ENCODE measurements around the gene ITK. TPM values are rescaled to one million over a fixed set of nuclear protein-coding genes. Genes with fewer than 3 reads are reported as not detected.

The ITK gene
- total RNA-seq, 1 experiment from 2014 or later: not detected

DNA sequence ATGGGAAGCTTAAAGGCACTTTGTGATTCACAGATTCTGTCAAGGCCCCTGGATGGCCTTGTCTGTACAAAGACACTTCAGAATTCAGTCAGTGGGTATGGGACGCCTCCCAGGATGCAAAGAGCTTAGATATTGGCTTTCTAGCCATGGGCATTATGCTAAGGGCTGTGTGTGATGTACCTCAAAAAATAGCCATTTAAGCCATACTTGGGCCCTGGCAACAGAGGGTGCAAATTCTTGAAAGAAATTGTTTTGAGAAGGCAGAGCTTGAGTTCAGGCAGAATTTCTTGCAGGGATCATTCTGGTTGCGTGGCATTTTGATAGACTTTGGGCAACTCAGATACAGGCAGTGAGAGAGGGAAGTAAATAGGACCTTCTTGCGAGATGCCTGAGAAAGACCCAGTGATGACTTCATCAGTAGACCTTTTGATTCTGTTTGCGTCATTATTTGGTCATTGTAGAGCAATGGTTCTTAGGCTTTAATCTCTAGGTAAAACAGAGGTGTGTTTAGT is 89.2 kb downstream of the ITK start:
- H3K27ac Mint-ChIP-seq (ENCODE audit: unreplicated experiment): no peak overlapping the region
- H3K36me3 Mint-ChIP-seq (ENCODE audit: insufficient read depth, unreplicated experiment): no peaks in the 10 kb centered on the region
- H3K27me3 ChIP-seq (replicated peaks; ENCODE audit: control insufficient read depth, insufficient read depth, low read length): no peaks in the 10 kb centered on the region; the same call in 1 of the 2 replicates
- H3K4me3 ChIP-seq (ENCODE audit: low read depth, low read length): no peak overlapping the region
- no peak overlapping the region for H3K4me3 Mint-ChIP-seq (ENCODE audit: unreplicated experiment)
- no peak for DNase-seq
- no peak for TF ChIP-seq CTCF (IDR thresholded peaks at IDR 0.05; ENCODE audit: insufficient read depth in 1 of 2, low read depth in 1 of 2, low read length in 1 of 2, severe bottlenecking in 1 of 2, unreplicated experiment in 1 of 2)
- peaks cover 1% of the 10 kb centered on the region for H3K27me3 Mint-ChIP-seq (ENCODE audit: insufficient read depth, unreplicated experiment)
- no peaks in the 10 kb centered on the region for H3K4me1 Mint-ChIP-seq (ENCODE audit: low read depth, unreplicated experiment)
- H3K9me3 Mint-ChIP-seq (ENCODE audit: unreplicated experiment): no peaks in the 10 kb centered on the region
- H3K9me3 ChIP-seq: no peaks in the 10 kb centered on the region
- ChIA-PET POLR2A (no interaction called here), CTCF (no interaction called here)
- H3K36me3 ChIP-seq (ENCODE audit: control insufficient read depth, insufficient read depth, low read length): no peaks in the 10 kb centered on the region
- H3K4me1 ChIP-seq: no peaks in the 10 kb centered on the region
- intact Hi-C loops (cut with micrococcal nuclease; ENCODE audit: unreplicated experiment): loop anchor here (5.0 kb wide), 1 partner anchor 42 kb away; no protein-coding TSS in a partner anchor
- BruUV-seq (replicated peaks): no TSS peak

- no peak overlapping the region for H3K27ac Mint-ChIP-seq (ENCODE audit: unreplicated experiment)
- CTCF ChIA-PET: no interaction called here
Observed at GRCh38 chr5:157270771-157271170, 90.1 kb downstream of the ITK start.

DNA sequence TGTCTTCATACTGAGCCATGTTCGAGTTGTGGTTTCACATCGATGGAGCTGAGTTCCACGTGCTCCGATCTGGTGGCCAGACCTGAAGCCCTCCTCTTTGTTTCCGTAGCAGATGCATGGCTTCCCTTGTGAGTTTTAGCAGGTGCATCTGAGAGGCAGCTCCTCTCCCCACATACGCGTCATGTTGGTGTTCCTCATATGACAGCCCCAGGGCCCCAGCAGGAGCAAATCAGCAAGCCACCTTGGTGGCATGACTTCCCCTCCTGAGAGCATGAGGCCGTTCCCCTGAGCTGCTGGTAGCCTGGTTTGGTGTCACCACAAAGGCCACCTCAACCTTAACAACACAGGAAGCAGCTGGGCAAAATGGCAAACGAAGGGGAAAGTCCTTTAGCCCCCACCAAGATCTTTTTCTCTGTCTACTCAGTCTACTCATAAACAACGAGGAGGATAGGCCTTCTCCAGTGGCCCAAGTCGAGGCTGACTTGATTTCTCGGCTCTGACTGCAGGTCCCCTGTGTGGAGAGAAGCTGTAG is 91.2 kb downstream of the ITK start:
- Mint-ChIP-seq H3K4me3 (ENCODE audit: unreplicated experiment) (no peak overlapping the region), H3K36me3 (ENCODE audit: insufficient read depth, unreplicated experiment) (no peaks in the 10 kb centered on the region), H3K27me3 (ENCODE audit: insufficient read depth, unreplicated experiment) (no peaks in the 10 kb centered on the region), H3K9me3 (ENCODE audit: unreplicated experiment) (no peaks in the 10 kb centered on the region), H3K27ac (ENCODE audit: unreplicated experiment) (no peak overlapping the region), H3K4me1 (ENCODE audit: low read depth, unreplicated experiment) (no peaks in the 10 kb centered on the region)
- H3K27me3 ChIP-seq (replicated peaks; ENCODE audit: control insufficient read depth, insufficient read depth, low read length): no peaks in the 10 kb centered on the region; the same call in 1 of the 2 replicates
- no peak overlapping the region for H3K4me3 ChIP-seq (ENCODE audit: low read depth, low read length)
- intact Hi-C loops (cut with micrococcal nuclease; ENCODE audit: unreplicated experiment): no loop called here
- ChIA-PET CTCF (no interaction called here), POLR2A (no interaction called here)
- no peak for TF ChIP-seq CTCF (IDR thresholded peaks at IDR 0.05; ENCODE audit: insufficient read depth in 1 of 2, low read depth in 1 of 2, low read length in 1 of 2, severe bottlenecking in 1 of 2, unreplicated experiment in 1 of 2)
- no peak for DNase-seq
- no peaks in the 10 kb centered on the region for H3K9me3 ChIP-seq
- no TSS peak for BruUV-seq (replicated peaks)
- no peaks in the 10 kb centered on the region for H3K36me3 ChIP-seq (ENCODE audit: control insufficient read depth, insufficient read depth, low read length)
- H3K4me1 ChIP-seq: no peaks in the 10 kb centered on the region

More at GRCh38 chr5:157270771-157271170, 90.1 kb downstream of the ITK start:
- H3K9me3 Mint-ChIP-seq (ENCODE audit: unreplicated experiment): no peaks in the 10 kb centered on the region
- no peaks in the 10 kb centered on the region for H3K36me3 ChIP-seq (ENCODE audit: control insufficient read depth, insufficient read depth, low read length)
- POLR2A ChIA-PET: no interaction called here
- DNase-seq: no peak
- no peaks in the 10 kb centered on the region for H3K27me3 Mint-ChIP-seq (ENCODE audit: insufficient read depth, unreplicated experiment)
- H3K4me3 ChIP-seq (ENCODE audit: low read depth, low read length): no peak overlapping the region
- H3K27me3 ChIP-seq (replicated peaks; ENCODE audit: control insufficient read depth, insufficient read depth, low read length): no peaks in the 10 kb centered on the region; the same call in 1 of the 2 replicates
- no TSS peak for BruUV-seq (replicated peaks)
- H3K4me1 ChIP-seq: no peaks in the 10 kb centered on the region
- H3K9me3 ChIP-seq: no peaks in the 10 kb centered on the region
- intact Hi-C loops (cut with micrococcal nuclease; ENCODE audit: unreplicated experiment): no loop called here
- H3K36me3 Mint-ChIP-seq (ENCODE audit: insufficient read depth, unreplicated experiment): no peaks in the 10 kb centered on the region
- TF ChIP-seq CTCF (IDR thresholded peaks at IDR 0.05; ENCODE audit: insufficient read depth in 1 of 2, low read depth in 1 of 2, low read length in 1 of 2, severe bottlenecking in 1 of 2, unreplicated experiment in 1 of 2): no peak
- H3K4me3 Mint-ChIP-seq (ENCODE audit: unreplicated experiment): no peak overlapping the region
- no peaks in the 10 kb centered on the region for H3K4me1 Mint-ChIP-seq (ENCODE audit: low read depth, unreplicated experiment)
